SU-DHL-6 (cell line): Measurements from ENCODE around the gene FADS1.

Experiments used
- CTCF ChIP-seq: fragments of 200-600 bp; sonication (generic); IDR thresholded peaks from one replicate; pipeline ENCODE4 v1.5.1; 2017; ENCODE audit warnings: antibody characterized with exemption, mild to moderate bottlenecking, low read length, moderate library complexity; ENCODE audit not compliant: insufficient read depth, poor library complexity, severe bottlenecking
- EZH2phosphoT487 ChIP-seq: fragments of 200-600 bp; sonication (generic), shearing (Covaris generic); conservative IDR thresholded peaks from 2 replicates; pipeline ENCODE4 v1.6.1; 2018; ENCODE audit warnings: mild to moderate bottlenecking, antibody characterized with exemption, low read length, moderate library complexity, mixed read lengths

- TF ChIP-seq CTCF (no peak), EZH2phosphoT487 (no peak)
Measured at GRCh38 chr11:61803889-61804647, 12.7 kb downstream of the FADS1 start.
